B cell (primary cell): ENCODE results near the gene FRMD4A.

ENCODE experiments used
- CTCF ChIP-seq: fragments of 200-600 bp; IDR thresholded peaks from one replicate; pipeline ENCODE4 v1.8.0; 2022; ENCODE audit warnings: antibody characterized with exemption, mild to moderate bottlenecking
- EZH2 ChIP-seq: IDR thresholded peaks from 2 replicates; pipeline ENCODE4 v1.6.1; 2012; ENCODE audit warnings: borderline replicate concordance, low read depth, mild to moderate bottlenecking, moderate library complexity, low read length; ENCODE audit not compliant: insufficient read depth, poor library complexity, severe bottlenecking

- TF ChIP-seq CTCF, result no peak
- TF ChIP-seq EZH2, result no peak
These were observed 294.5 kb downstream of the FRMD4A start for GRCh38 chr10:14036233-14036632.
